GM21528 (cell line): ENCODE data around the gene PRKCH.

ENCODE experiments used
- ATAC-seq: cut with Tn5 transposase; IDR thresholded peaks from one replicate; pipeline ENCODE4 v1.9.1; 2021; ENCODE audit warnings: mild to moderate bottlenecking, moderate library complexity; ENCODE audit not compliant: unreplicated experiment, low FRiP score

The PRKCH gene

GRCh38 chr14:61537563-61538463 is 216.4 kb downstream of the PRKCH start:
- no peak for ATAC-seq

- ATAC-seq: no peak
Observed at GRCh38 chr14:61538464-61539022, 217.2 kb downstream of the PRKCH start.

- no peak for ATAC-seq
Observed at GRCh38 chr14:61539631-61540030, 218.3 kb downstream of the PRKCH start.

GRCh38 chr14:61540931-61541330 is 219.6 kb downstream of the PRKCH start:
- no peak for ATAC-seq

GRCh38 chr14:61542848-61543790 is 221.7 kb downstream of the PRKCH start:
- no peak for ATAC-seq

- ATAC-seq: no peak
Observed at GRCh38 chr14:61543946-61544345, 222.6 kb downstream of the PRKCH start.

- no peak for ATAC-seq
Observed at GRCh38 chr14:61544448-61545330, 223.3 kb downstream of the PRKCH start.

GRCh38 chr14:61545726-61546455 is 224.5 kb downstream of the PRKCH start:
- ATAC-seq: no peak

GRCh38 chr14:61547186-61548069 is 226.0 kb downstream of the PRKCH start:
- ATAC-seq: no peak

GRCh38 chr14:61549425-61549824 is 228.0 kb downstream of the PRKCH start:
- no peak for ATAC-seq

- ATAC-seq: no peak
Observed at GRCh38 chr14:61551384-61551783, 230.0 kb downstream of the PRKCH start.

- ATAC-seq: no peak
Observed at GRCh38 chr14:61552241-61552640, 230.9 kb downstream of the PRKCH start.

- no peak for ATAC-seq
Observed at GRCh38 chr14:61553730-61554641, 232.6 kb downstream of the PRKCH start.

GRCh38 chr14:61555056-61555838 is 233.9 kb downstream of the PRKCH start:
- no peak for ATAC-seq

- ATAC-seq: no peak
Observed at GRCh38 chr14:61556455-61556854, 235.1 kb downstream of the PRKCH start.

- ATAC-seq: no peak
Observed at GRCh38 chr14:61557262-61557661, 235.9 kb downstream of the PRKCH start.

GRCh38 chr14:61557854-61558253 is 236.5 kb downstream of the PRKCH start:
- no peak for ATAC-seq
